ENCODE measurements around the gene UNC93A. TPM values are rescaled to one million over a fixed set of nuclear protein-coding genes. Genes with fewer than 3 reads are reported as not detected.
"Not testable (repeated sequence)": the region's sequence is repeated elsewhere in the genome, so short reads cannot be mapped to it uniquely, and the experiment has no call there.

UNC93A gene
- total RNA-seq, 4 donors from 2014 or later = not detected

GRCh38 chr6:167304912-167305311, 13.8 kb downstream of the UNC93A start:
- H3K4me3 ChIP-seq (replicated peaks in 1 of 3) = no peak overlapping the region
- TF ChIP-seq CTCF (IDR thresholded peaks at IDR 0.05) = no peak
- no peak for TF ChIP-seq POLR2A (IDR thresholded peaks at IDR 0.05)
- intact Hi-C loops (cut with DNase I) = no loop called here
- no peaks in the 10 kb centered on the region for H3K4me1 ChIP-seq
- DNase-seq = no peak
- H3K27ac ChIP-seq = no peak overlapping the region
- no peaks in the 10 kb centered on the region for H3K36me3 ChIP-seq
- H3K27me3 ChIP-seq = no peaks in the 10 kb centered on the region
- 73 to 75% methylated on average over 1 to 2 of the region's 2 CpGs for WGBS, 2 donors
- no peaks in the 10 kb centered on the region for H3K9me3 ChIP-seq

GRCh38 chr6:167305796-167306195, 14.7 kb downstream of the UNC93A start:
- Histone ChIP-seq H3K4me3 (replicated peaks in 1 of 3) (no peak overlapping the region), H3K9me3 (no peaks in the 10 kb centered on the region), H3K4me1 (no peaks in the 10 kb centered on the region), H3K36me3 (no peaks in the 10 kb centered on the region), H3K27me3 (no peaks in the 10 kb centered on the region), H3K27ac (no peak overlapping the region)
- WGBS, 2 donors = 86 to 93% methylated on average over 16 to 18 of the region's 18 CpGs
- no peak for DNase-seq
- no peak for TF ChIP-seq POLR2A (IDR thresholded peaks at IDR 0.05)
- no peak for TF ChIP-seq CTCF (IDR thresholded peaks at IDR 0.05)
- intact Hi-C loops (cut with DNase I) = no loop called here

DNA sequence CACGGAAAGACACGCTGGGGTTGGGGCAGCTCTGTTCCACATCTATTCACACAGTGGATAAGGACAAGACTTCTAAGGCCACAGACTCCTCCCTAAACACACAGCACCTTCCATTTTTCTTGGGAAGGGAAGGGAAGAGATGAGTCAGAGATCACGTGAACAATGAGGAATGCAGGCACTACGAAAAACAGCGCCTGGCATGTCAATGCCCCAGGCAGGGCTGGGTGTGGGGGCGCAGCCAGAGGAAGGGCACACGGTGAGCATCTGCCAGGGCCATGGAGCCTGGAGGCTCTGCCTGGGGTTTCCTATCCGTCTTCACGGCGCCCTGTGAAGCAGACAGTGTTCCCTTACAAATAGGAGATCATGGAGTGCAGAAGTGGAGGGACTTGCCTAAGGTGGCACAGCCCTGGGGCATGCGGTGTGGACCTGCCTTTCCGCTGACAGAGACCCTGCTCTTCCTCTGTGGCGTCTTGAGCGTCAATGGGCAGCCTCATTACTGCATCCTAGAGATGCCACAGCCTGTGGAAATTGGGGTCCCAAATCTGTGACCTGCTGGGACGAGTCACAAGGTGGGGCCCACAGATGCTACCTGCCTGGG, 15.4 kb downstream of the UNC93A start:
- no peak overlapping the region for H3K4me3 ChIP-seq (replicated peaks in 1 of 3)
- WGBS, 2 donors = 85 to 91% methylated on average over 13 to 15 of the region's 15 CpGs
- no peak overlapping the region for H3K27ac ChIP-seq
- no peak for DNase-seq
- no peaks in the 10 kb centered on the region for H3K4me1 ChIP-seq
- TF ChIP-seq CTCF (IDR thresholded peaks at IDR 0.05) (no peak), POLR2A (IDR thresholded peaks at IDR 0.05) (no peak)
- H3K36me3 ChIP-seq = no peaks in the 10 kb centered on the region
- intact Hi-C loops (cut with DNase I) = no loop called here
- no peaks in the 10 kb centered on the region for H3K27me3 ChIP-seq
- no peaks in the 10 kb centered on the region for H3K9me3 ChIP-seq

GRCh38 chr6:167307342-167307955, 16.3 kb downstream of the UNC93A start:
- TF ChIP-seq CTCF (IDR thresholded peaks at IDR 0.05) (no peak), POLR2A (IDR thresholded peaks at IDR 0.05) (no peak)
- 88% methylated on average over 20 of the region's 20 CpGs for WGBS, 2 donors
- Histone ChIP-seq H3K4me1 (no peaks in the 10 kb centered on the region), H3K4me3 (replicated peaks in 1 of 3) (no peak overlapping the region), H3K27me3 (no peaks in the 10 kb centered on the region), H3K9me3 (no peaks in the 10 kb centered on the region), H3K27ac (no peak overlapping the region), H3K36me3 (no peaks in the 10 kb centered on the region)
- intact Hi-C loops (cut with DNase I) = no loop called here
- no peak for DNase-seq

DNA sequence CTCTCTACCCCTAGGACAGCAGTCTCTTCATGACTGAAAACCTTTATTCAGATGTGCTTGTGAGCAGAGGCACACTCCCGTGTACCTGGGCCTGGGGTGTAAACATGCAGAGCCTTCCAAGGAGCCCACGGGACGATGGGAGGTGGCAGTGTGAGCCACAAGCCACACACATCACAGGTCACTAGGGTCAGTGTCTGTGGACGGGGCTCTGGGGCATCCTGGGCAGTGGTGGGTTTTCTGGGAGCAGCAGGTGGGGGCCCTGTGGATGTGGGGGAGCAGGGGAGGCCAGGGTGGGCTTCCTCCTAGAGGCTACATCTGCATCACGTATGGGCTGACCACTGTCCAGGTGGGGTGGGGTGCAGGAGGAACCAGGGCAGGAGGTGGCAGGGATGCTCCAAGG, 17.1 kb downstream of the UNC93A start:
- no peaks in the 10 kb centered on the region for H3K27me3 ChIP-seq
- H3K27ac ChIP-seq = no peak overlapping the region
- H3K4me1 ChIP-seq = no peaks in the 10 kb centered on the region
- H3K4me3 ChIP-seq (replicated peaks in 1 of 3) = no peak overlapping the region
- WGBS, 2 donors = 90 to 94% methylated on average over 4 to 5 of the region's 5 CpGs
- no peaks in the 10 kb centered on the region for H3K9me3 ChIP-seq
- no peaks in the 10 kb centered on the region for H3K36me3 ChIP-seq
- no peak for DNase-seq
- no peak for TF ChIP-seq CTCF (IDR thresholded peaks at IDR 0.05)
- no peak for TF ChIP-seq POLR2A (IDR thresholded peaks at IDR 0.05)
- intact Hi-C loops (cut with DNase I) = no loop called here

DNA sequence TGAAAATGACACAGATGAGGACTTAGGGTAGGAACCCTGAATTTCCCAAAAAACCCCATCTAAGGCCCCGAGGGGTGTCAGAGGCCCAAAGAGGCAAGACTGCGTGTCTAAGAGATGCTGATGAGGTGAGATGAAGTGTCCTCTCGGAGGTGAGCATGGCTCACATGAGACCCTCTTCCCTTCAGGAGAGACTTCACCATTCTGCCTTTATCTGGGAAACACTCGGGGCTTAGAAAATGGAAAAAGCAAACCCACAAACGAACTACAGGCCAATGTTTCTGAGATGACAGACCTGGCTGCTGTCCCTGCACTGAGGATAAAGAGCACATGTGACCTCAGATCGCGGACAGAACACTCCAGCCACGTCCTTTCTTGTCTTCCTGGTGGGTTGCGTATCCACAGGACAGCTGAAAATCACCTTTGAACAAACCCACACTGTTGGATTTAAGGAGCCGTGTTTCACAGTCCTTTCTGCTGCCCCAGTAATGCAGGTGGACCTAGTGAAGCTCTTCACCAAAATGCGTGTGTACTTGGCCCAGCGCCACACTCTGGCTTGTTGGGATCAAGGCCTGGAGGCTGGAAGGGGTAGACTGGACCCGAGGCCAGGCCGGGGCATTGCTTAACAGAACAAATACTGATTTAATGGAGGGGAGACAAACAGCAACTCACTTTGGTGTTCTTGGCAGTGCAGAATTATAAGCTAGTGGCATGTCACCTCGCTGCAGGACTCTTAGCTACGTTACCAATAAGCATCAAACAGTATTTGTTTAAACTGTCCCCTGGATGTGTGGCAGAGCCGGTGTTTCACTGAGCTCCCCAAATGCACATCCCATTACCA, 18.5 kb downstream of the UNC93A start:
- H3K4me1 ChIP-seq; H3K27ac ChIP-seq; H3K9me3 ChIP-seq; H3K36me3 ChIP-seq; H3K4me3 ChIP-seq (replicated peaks in 1 of 3); intact Hi-C loops (cut with DNase I); H3K27me3 ChIP-seq; DNase-seq: not testable (repeated sequence)
- WGBS, 2 donors = 74 to 81% methylated on average over 17 of the region's 17 CpGs
